Astrocyte of the cerebellum (primary cell): ENCODE measurements around the gene CBLC.

Source experiments
- DNase-seq: peaks from one replicate; pipeline ENCODE4 v3.0.0-alpha.2; 2011; ENCODE audit warnings: low read depth
- H3K4me3 ChIP-seq: 2 replicates; pipeline ENCODE4 v1.5.1; 2011; ENCODE audit warnings: mild to moderate bottlenecking, low read depth, low read length, moderate library complexity
- CTCF ChIP-seq: IDR thresholded peaks from 2 replicates; pipeline ENCODE4 v1.5.1; 2012; ENCODE audit warnings: low read length, low read depth, moderate library complexity, mild to moderate bottlenecking; ENCODE audit errors: missing control alignments
- in situ Hi-C: cut with HindIII; loops from 2 replicates; pipeline ENCODE4 v1.10.0; 2017; ENCODE audit warnings: low sequenced_read_pairs

Gene CBLC

GRCh38 chr19:44777715-44778347, at the start of gene CBLC:
TSS of gene CBLC (plus strand) at chr19:44777890. CDS start at chr19:44777932, 42 bp downstream.
- H3K4me3 ChIP-seq: no peak within 1 kb of the TSS
- no peak for TF ChIP-seq CTCF
- in situ Hi-C loops: no loop called here
- DNase-seq: no peak

GRCh38 chr19:44728178-44728577, 49.5 kb upstream of the CBLC start:
- no peak for TF ChIP-seq CTCF
- no peak for DNase-seq
- in situ Hi-C loops: no loop called here
- no peak overlapping the region for H3K4me3 ChIP-seq

- in situ Hi-C loops: loop anchor here (10.0 kb wide), 1 partner anchor 225 kb away; the partner anchor contains the start of gene CLPTM1
- DNase-seq: no peak
- TF ChIP-seq CTCF: no peak
- no peak overlapping the region for H3K4me3 ChIP-seq
These were observed 48.1 kb upstream of the CBLC start for GRCh38 chr19:44729516-44730033.

GRCh38 chr19:44731081-44731480, 46.6 kb upstream of the CBLC start:
- no peak for DNase-seq
- no peak for TF ChIP-seq CTCF
- in situ Hi-C loops: loop anchor here (10.0 kb wide), 1 partner anchor 224 kb away; the partner anchor contains the start of gene CLPTM1
- H3K4me3 ChIP-seq: no peak overlapping the region

GRCh38 chr19:44731622-44732021, 46.1 kb upstream of the CBLC start:
- no peak for DNase-seq
- no peak for TF ChIP-seq CTCF
- in situ Hi-C loops: loop anchor here (10.0 kb wide), 1 partner anchor 223 kb away; the partner anchor contains the start of gene CLPTM1
- no peak overlapping the region for H3K4me3 ChIP-seq

- no peak for TF ChIP-seq CTCF
- in situ Hi-C loops: loop anchor here (10.0 kb wide), 1 partner anchor 222 kb away; the partner anchor contains the start of gene CLPTM1
- no peak for DNase-seq
- H3K4me3 ChIP-seq: no peak overlapping the region
These were observed 45.3 kb upstream of the CBLC start for GRCh38 chr19:44732235-44733014.
